NCI-H510A (cell line): ENCODE results near the gene PLCB2.

Experiments
- DNase-seq: peaks from one replicate; lab custom pipeline; 2025; lab: John Stamatoyannopoulos, UW

The PLCB2 gene

GRCh38 chr15:40249477-40250303, 58.0 kb downstream of the PLCB2 start:
- no peak for DNase-seq

DNA sequence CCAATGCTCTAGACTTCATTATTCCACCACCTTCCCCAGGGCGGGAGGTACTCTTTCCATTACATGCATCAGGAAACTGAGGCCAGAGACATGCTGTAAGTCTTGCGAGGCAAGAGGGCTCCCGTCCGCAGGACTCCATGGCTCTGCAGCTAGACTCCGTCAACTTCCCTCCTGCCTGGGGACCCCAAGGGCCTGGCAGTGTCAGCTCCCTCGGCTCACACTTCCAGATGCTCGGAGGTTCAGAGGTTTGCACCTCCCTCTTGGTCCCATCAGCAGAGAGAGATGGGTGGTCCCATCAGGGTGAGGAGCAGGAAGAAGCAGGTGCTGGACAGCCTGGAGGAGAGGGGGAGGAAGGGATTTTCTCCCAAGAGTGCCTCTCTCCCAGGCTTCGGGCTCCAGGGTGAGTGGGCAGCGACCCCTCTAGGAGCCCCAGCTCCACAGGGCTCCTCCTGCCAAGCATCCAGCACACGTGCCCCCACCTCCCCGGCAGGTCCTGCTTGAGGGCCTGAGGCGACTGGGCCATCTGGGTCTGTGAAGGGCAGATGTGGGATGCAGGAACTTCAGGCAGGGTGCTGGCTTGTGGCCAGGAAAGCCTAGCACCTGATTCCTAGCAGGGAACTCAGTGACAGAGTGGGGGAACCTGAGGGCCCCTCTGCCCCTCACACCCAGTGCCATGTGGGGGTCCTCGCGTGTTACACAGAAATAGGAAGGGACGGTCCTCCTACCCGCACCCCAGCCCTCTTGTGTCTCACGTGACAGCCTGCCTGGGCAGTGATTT, 59.5 kb downstream of the PLCB2 start:
- DNase-seq: no peak

- DNase-seq: no peak
Observed at GRCh38 chr15:40247406-40247971, 60.2 kb downstream of the PLCB2 start.

DNA sequence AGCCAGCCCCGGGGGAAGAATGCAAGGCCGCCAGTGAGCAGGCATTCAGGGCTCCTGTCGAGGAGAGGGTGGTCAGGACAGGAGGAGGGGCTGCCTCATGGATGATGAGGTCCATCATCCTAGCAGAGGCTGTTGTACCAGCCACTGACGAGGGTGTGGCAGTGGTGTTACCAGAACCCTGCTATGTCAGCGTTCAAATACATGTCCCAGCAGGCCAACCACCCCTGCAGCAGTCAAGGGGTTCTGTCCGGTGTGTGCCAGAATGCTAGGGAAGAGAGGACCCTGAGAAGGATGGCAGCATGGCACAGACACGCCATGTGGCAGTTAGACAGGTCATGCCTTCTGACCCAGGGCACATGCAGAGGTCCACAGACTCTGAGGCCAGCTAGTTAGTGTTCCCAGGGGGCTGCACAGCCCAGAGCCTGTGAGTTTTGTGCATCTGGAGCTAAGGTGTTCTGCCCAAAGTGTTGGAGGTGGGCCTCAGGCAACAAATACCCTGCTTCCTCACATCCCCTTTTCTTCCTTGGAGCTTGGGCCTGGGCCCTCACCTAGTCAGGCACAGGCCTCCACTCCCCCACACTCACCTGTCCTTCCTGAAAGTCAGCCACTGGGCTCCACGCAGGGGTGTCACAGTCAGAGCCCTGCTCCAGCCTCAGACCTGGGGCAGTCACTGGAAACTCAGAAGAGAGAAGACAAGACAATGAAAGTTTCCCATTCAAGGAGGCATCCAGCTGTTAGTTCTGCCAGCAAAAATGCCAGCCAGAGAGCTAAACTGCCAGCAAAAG, 61.0 kb downstream of the PLCB2 start:
- DNase-seq: no peak

DNA sequence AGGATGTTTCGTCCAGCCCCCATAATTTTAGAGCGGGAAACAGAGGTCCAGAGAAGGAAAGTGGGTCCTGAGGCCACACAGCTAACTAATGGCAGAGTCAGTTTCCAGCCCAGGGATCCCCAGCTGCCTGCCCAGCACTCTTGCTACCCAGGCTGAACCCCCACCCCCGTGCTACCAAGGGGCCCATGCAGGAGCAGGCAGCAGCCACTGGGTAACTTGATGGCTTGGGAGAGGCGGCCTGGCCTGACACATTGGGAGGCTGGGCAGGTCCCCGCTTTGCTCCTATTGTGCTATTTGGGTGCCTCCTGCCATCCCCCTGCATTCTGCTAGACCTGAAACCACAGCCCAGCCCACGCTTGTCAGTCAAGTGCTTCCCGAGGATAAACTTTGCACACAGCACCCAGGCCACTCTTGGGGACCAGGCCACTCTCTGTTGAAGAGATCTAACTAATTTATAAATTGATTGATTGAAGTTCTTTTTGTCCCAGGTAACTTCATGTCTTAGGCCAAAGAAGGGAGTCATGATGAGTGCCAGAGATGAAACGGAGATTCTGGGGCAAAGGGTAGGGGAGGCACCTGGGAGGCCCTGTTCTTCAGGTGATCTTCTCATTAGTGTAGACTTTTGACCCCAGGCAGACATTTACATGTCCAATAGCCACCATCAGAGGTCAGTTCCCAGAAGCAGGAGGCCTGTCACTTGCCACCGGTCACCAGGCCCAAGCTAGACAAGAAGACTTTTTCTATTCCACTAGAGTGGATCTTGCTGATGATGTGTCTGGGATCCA, 61.9 kb downstream of the PLCB2 start:
- DNase-seq: no peak

DNA sequence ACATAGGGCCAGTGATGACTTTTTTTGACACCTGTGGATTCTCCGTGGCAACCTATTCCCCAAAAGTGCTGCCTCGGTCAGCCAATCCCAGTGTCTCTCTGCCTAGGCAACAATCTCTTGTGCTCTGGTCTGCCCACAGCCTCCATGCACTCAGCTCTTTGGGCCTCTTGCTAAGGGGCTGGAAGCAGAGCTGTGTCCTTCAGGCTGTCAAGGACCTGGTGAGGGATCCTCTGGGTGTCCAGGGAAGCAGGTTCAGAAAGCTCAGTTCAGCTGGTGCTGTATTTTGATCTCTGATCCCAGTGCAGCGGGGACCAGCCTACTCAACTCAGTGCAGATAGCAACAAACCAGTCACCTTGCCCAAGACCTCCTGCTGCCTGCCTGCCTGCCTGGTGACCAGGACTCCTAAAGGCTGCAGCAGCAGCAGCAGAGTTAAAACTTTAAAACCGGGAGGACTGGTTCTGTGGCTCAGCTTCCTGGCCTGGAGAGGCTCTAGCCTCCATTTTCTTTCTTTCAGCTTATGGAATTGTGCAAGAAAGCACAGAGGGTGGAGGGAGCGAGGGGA, 62.7 kb downstream of the PLCB2 start:
- DNase-seq: peak; percentile 85

DNA sequence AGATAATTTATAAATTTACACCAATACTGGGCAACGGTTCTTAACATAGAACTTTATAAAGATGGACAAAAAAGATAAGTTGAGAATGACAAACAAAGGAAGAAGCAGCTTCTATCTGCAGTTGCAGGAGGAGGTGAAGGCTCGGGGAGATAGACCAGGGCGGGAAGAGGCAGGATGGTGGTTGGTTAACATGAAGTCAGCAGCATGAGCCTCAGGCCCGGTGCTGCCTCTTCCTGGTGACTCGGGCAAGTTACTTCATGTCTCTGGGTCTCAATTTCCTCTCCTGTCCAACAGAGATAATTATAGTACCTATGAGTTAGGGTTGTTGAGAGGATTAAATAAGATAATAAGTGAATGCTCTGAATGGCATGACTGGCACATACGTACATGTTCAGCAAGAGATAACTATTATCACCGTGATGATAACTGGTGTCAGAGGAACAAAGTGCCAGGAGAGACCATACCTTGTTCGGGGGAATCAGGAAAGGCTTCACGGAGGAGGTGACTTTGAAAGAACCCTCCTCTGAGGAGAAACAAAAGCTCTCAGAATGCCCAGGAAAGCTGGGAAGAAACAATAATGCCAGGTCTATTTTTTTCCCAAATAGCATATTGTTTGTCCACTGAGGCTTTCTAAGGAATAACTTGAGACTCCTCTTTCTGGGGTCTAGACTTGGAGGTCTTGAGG, 64.5 kb downstream of the PLCB2 start:
- DNase-seq: no peak

- no peak for DNase-seq
Observed at GRCh38 chr15:40242601-40243000, 65.1 kb downstream of the PLCB2 start.

DNA sequence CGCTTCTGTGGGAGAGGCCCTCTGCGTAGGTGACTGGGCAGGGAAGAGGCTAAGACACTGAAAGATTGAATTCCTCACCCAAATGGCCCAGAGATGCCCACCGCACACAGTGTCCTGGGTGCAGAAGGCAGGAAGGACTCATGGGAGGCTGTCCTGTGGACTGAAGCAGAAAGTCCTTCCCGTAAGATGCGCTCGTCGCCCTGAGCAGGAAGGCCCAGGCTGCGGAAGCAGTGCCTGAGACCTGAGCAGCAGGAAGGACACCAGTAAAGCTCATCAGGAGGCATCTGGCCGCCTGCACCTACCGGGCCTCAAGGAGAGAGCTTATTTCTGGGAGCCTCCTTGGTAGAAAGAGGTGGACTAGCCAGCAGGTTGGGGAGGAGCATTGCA, 65.5 kb downstream of the PLCB2 start:
- DNase-seq: no peak

DNA sequence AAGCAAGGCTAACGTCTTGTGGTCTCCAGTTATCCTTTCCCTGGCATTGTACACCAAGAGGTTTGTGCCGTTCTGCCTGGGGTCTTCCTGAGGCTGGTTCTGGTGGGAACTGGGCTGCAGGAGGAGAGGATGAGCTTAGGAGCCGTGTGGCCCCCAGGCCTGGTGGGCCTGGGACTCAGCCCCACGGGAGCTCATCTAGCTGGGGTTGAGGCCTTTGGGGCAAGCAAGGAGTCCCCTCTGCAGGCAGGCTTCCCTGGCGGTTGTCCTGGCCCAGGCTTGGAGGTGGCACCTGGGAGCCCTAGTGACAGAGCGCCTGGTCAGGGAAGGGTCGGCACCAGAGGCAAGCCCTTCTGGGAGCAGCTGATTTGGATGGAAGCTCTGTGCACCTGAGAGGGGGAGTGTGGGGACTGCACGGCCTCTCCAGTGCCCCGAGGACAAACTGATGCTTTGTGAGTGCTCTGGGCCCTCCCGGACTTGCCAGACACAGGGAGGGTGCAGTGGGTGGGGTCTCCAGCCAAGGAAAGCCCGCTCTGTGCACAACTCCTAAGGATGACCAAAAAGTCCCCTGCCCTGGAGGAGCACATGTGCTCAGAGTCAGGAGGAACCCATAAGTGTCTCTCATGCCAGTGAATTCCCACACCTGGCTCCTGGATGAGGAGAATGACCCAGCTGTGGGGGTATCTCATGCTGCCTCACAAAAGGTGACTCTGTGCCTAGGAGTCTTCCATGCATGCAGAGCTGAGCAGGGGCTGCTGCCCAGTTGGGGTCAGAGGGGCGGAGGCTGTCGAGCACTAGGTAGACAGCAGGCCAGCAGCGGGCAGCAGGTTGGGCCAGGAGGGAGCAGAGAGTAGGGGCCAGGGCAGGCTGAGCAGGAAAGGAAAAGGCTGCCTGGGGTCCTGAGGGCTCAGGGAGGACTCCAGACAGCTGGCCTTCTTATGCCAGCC, 66.2 kb downstream of the PLCB2 start:
- DNase-seq: no peak

- DNase-seq: no peak
Observed at GRCh38 chr15:40240619-40241221, 67.0 kb downstream of the PLCB2 start.

- no peak for DNase-seq
Observed at GRCh38 chr15:40239693-40240618, 67.8 kb downstream of the PLCB2 start.

GRCh38 chr15:40239404-40239692, 68.4 kb downstream of the PLCB2 start:
- no peak for DNase-seq

DNA sequence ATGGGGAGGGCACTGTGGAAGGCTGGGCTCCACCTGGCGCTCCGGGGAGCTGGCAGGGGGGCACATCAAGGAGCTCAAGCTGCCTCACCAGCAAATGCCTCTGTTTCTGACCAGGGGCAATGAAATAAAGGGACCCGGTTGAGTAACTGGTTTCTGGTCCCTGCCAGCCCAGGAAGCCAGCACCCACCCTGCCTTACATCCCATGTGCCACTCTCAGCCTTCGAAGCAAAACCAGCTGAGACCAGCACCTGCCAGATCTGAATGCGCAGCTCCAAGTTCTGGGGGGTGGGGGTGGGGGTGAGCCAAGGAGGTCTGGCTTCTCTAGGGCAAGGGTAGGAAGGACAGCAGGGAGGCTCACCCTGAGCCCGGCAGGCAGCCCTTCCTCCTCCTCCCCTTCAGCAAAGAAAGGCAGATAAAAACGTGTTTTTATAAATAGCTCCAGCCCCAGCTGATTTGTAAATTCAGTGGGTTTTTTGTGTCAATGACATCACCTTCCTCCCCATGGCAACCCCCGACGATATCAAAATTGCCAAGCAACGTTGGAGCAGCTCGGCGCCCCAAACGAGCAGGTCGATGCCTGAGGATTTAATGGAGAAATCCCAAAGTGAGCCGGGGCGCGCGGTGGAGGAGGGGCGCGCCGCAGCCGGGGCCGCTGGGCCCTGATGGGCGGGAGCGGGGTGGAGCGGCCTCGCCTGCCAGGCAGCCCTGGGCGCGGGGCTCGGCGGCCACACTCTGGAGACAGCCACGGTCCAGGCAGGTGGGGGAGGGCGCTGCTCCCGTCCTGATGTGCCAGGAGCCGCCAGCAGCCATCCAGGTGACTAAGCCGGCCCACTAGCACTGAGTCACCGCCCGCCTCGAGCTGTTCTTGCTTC, 69.0 kb downstream of the PLCB2 start, which contains the start of gene PAK6:
Gene PAK6 (plus strand): TSS at position 532 of the 872 bp plus-strand sequence. CDS start 25,723 bp downstream, outside the sequence.
- peak; percentile 31 for DNase-seq
